Natural killer cell (primary cell): ENCODE measurements around the gene SOX8. TPM values are rescaled to one million over a fixed set of nuclear protein-coding genes. Genes with fewer than 3 reads are reported as not detected.
A peak's percentile ranks its signal among the peaks of the same experiment; 100 is the strongest.

Source experiments
- ATAC-seq, 3 donors: fragments of 150-1000 bp in 2 of 3; fragments of 200-7000 bp in 1 of 3; cut with Tn5 transposase; 1 replicate in 1 of 3; 2 replicates in 2 of 3; pipeline ENCODE4 v1.10.0; 2021; ENCODE audit warnings: mild to moderate bottlenecking in 2 of 3, moderate library complexity in 2 of 3
- DNase-seq, 2 donors: peaks; one replicate each; pipeline versions ENCODE4 v3.0.0 to v3.0.0-alpha.2; 2013 to 2021; ENCODE audit warnings: mixed read lengths in 1 of 2
- H3K27ac ChIP-seq: one replicate; pipeline ENCODE4 v1.5.1; 2013; ENCODE audit warnings: mild to moderate bottlenecking, low read length
- H3K27me3 ChIP-seq: one replicate; pipeline ENCODE4 v1.6.1; 2013; ENCODE audit warnings: low read length; ENCODE audit not compliant: control insufficient read depth, insufficient read depth
- H3K36me3 ChIP-seq: one replicate; pipeline ENCODE4 v1.6.1; 2013; ENCODE audit warnings: low read length; ENCODE audit not compliant: control insufficient read depth, insufficient read depth
- H3K4me1 ChIP-seq: one replicate; pipeline ENCODE4 v1.6.1; 2013; ENCODE audit warnings: low read length; ENCODE audit not compliant: control insufficient read depth, insufficient read depth
- H3K4me3 ChIP-seq: one replicate; pipeline ENCODE4 v1.5.1; 2013; ENCODE audit warnings: low read length
- H3K9me3 ChIP-seq: one replicate; pipeline ENCODE4 v1.6.1; 2013; ENCODE audit warnings: low read length; ENCODE audit not compliant: control insufficient read depth, insufficient read depth
- H3K27ac Mint-ChIP-seq, 2 donors: one replicate each; pipeline ENCODE4 v1.8.0; 2022; ENCODE audit warnings: mild to moderate bottlenecking in 2 of 2, mixed read lengths in 2 of 2, moderate library complexity in 1 of 2
- H3K27me3 Mint-ChIP-seq, 2 donors: one replicate each; pipeline ENCODE4 v1.8.0; 2022; ENCODE audit warnings: low read depth in 2 of 2, mixed read lengths in 2 of 2
- H3K36me3 Mint-ChIP-seq: one replicate; pipeline ENCODE4 v1.8.0; 2022; ENCODE audit warnings: mixed read lengths
- H3K4me1 Mint-ChIP-seq, 2 donors: one replicate each; pipeline ENCODE4 v1.8.0; 2022; ENCODE audit warnings: mixed read lengths in 2 of 2
- H3K4me3 Mint-ChIP-seq: one replicate; pipeline ENCODE4 v1.8.0; 2022; ENCODE audit warnings: mild to moderate bottlenecking, moderate library complexity, mixed read lengths
- H3K9me3 Mint-ChIP-seq, 2 donors: one replicate each; pipeline ENCODE4 v1.8.0; 2022; ENCODE audit warnings: mixed read lengths in 2 of 2
- WGBS: methylation state at CpG from one replicate; pipeline ENCODE4 v1.1.7; 2013; ENCODE audit warnings: missing lambda C conversion rate; ENCODE audit not compliant: insufficient coverage; 5-methylcytosine and 5-hydroxymethylcytosine counted together
- intact Hi-C: fragments of 100-400 bp; cut with micrococcal nuclease; formaldehyde crosslinking; loops from one replicate; pipeline ENCODE4 v1.14.2; 2022
- total RNA-seq, 4 donors: library from RNA; stranded (reverse); fragments of 120-200 nt in 1 of 4; gene quantifications; one replicate each; pipeline versions ENCODE4 v1.2.3 to v1.2.4, GENCODE V29; 2013 to 2022
- TF ChIP-seq, protein P1 (sequence below): fragments of 200-600 bp; IDR thresholded peaks from one replicate; pipeline ENCODE4 v1.8.0; 2022; ENCODE audit warnings: antibody characterized with exemption

The SOX8 gene
- total RNA-seq, 3 donors from 2014 or later (not counting 1 experiment from before 2014, with no cell fraction given) = not detected

DNA sequence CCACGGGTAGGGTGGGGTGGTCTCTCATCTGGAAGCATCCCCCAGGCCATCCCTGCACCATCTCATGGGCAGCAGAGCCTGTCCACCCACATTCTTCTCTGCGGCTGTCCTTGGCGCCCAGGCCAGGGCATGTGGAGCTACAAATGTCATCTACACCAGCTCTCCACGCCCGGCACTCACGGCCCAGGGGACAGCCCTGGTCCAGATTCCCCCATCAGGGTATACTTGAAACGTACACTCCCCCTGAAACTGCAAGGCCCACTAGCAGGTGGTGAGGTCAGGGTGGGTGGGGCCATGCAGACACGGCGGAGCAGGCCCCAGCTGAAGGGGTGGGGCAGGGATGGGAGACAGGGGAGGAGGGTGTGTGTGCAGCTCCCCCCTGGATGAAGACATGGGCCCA, 3.2 kb upstream of the SOX8 start:
- intact Hi-C loops = no loop called here
- no peak overlapping the region for H3K4me3 Mint-ChIP-seq
- Histone ChIP-seq H3K4me1 (peaks cover 10% of the 10 kb centered on the region), H3K27me3 (peaks cover 10% of the 10 kb centered on the region), H3K9me3 (no peaks in the 10 kb centered on the region), H3K27ac (no peak overlapping the region), H3K36me3 (no peaks in the 10 kb centered on the region), H3K4me3 (no peak overlapping the region)
- no peaks in the 10 kb centered on the region for H3K36me3 Mint-ChIP-seq
- ATAC-seq (no peak), DNase-seq (no peak)
- no peak overlapping the region for H3K27ac Mint-ChIP-seq
- TF ChIP-seq, protein P1, sequence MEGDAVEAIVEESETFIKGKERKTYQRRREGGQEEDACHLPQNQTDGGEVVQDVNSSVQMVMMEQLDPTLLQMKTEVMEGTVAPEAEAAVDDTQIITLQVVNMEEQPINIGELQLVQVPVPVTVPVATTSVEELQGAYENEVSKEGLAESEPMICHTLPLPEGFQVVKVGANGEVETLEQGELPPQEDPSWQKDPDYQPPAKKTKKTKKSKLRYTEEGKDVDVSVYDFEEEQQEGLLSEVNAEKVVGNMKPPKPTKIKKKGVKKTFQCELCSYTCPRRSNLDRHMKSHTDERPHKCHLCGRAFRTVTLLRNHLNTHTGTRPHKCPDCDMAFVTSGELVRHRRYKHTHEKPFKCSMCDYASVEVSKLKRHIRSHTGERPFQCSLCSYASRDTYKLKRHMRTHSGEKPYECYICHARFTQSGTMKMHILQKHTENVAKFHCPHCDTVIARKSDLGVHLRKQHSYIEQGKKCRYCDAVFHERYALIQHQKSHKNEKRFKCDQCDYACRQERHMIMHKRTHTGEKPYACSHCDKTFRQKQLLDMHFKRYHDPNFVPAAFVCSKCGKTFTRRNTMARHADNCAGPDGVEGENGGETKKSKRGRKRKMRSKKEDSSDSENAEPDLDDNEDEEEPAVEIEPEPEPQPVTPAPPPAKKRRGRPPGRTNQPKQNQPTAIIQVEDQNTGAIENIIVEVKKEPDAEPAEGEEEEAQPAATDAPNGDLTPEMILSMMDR = no peak
- peaks cover 5 to 6% of the 10 kb centered on the region in 2 donors for H3K4me1 Mint-ChIP-seq
- 77% methylated on average over 9 of the region's 9 CpGs for WGBS
- H3K27me3 Mint-ChIP-seq = peaks cover 7 to 18% of the 10 kb centered on the region in 2 donors
- H3K9me3 Mint-ChIP-seq = no peaks in the 10 kb centered on the region

GRCh38 chr16:979147-979546, 2.4 kb upstream of the SOX8 start:
- Histone ChIP-seq H3K9me3 (no peaks in the 10 kb centered on the region), H3K4me1 (peaks cover 10% of the 10 kb centered on the region), H3K36me3 (no peaks in the 10 kb centered on the region), H3K4me3 (no peak overlapping the region), H3K27ac (no peak overlapping the region), H3K27me3 (peaks cover 10% of the 10 kb centered on the region)
- TF ChIP-seq, protein P1 = no peak
- peaks cover 7 to 18% of the 10 kb centered on the region in 2 donors for H3K27me3 Mint-ChIP-seq
- H3K9me3 Mint-ChIP-seq = no peaks in the 10 kb centered on the region
- ATAC-seq (no peak), DNase-seq (no peak)
- intact Hi-C loops = no loop called here
- H3K27ac Mint-ChIP-seq = no peak overlapping the region
- whole genome bisulfite sequencing = 78% methylated on average over 8 of the region's 14 CpGs
- H3K4me3 Mint-ChIP-seq = no peak overlapping the region
- peaks cover 5 to 6% of the 10 kb centered on the region in 2 donors for H3K4me1 Mint-ChIP-seq
- no peaks in the 10 kb centered on the region for H3K36me3 Mint-ChIP-seq

GRCh38 chr16:979859-980594, 1.5 kb upstream of the SOX8 start:
- no peak overlapping the region for H3K27ac ChIP-seq

More at GRCh38 chr16:979859-980594, 1.5 kb upstream of the SOX8 start:
- ATAC-seq (no peak), DNase-seq (peak in 1 of 2 donors; percentile 33)
- Histone ChIP-seq H3K36me3 (no peaks in the 10 kb centered on the region), H3K27me3 (peaks cover 10% of the 10 kb centered on the region), H3K9me3 (no peaks in the 10 kb centered on the region), H3K4me1 (peaks cover 10% of the 10 kb centered on the region), H3K4me3 (no peak overlapping the region)
- intact Hi-C loops = no loop called here
- no peak overlapping the region for H3K27ac Mint-ChIP-seq
- TF ChIP-seq, protein P1 = no peak
- H3K9me3 Mint-ChIP-seq = no peaks in the 10 kb centered on the region
- H3K4me1 Mint-ChIP-seq = peaks cover 5 to 6% of the 10 kb centered on the region in 2 donors
- peak overlapping the region; percentile 67 for H3K4me3 Mint-ChIP-seq
- 13% methylated on average over 63 of the region's 63 CpGs for WGBS
- H3K36me3 Mint-ChIP-seq = no peaks in the 10 kb centered on the region
- peaks cover 7 to 18% of the 10 kb centered on the region in 2 donors for H3K27me3 Mint-ChIP-seq
